ENCODE measurements around the gene RAI14. TPM values are rescaled to one million over a fixed set of nuclear protein-coding genes. Genes with fewer than 3 reads are reported as not detected.

RAI14 gene
- 56.0 TPM for total RNA-seq

GRCh38 chr5:34656001-34656699 lies at the start of gene RAI14:
Gene RAI14 (plus strand): TSS chr5:34656328. CDS start chr5:34686920, 30,592 bp downstream.
- DNase-seq (ENCODE audit: low spot score), result peak; percentile 73

DNA sequence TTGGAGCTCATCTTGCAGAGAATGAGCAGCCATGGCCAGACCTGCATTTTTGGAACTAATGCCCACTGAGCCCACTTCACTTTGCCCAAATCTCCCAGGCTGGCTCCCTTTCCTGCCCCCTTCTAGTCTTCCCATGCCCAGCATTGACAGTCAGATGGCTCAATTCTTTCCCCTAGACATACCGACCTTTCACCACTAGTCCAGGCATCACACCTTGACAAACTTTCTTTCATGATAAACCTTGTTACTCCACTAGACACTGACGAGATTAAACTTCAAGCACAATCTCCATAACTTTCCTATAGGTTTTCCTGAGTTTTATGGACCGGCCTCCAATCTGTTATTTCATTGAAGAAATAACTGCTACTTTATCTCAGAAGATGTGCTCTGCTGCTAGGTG lies 47.8 kb upstream of the RAI14 start:
- no peak for DNase-seq (ENCODE audit: low spot score)

GRCh38 chr5:34608859-34609648 lies 47.1 kb upstream of the RAI14 start:
- no peak for DNase-seq (ENCODE audit: low spot score)

GRCh38 chr5:34609951-34610441 lies 46.1 kb upstream of the RAI14 start:
- DNase-seq (ENCODE audit: low spot score), result no peak

DNA sequence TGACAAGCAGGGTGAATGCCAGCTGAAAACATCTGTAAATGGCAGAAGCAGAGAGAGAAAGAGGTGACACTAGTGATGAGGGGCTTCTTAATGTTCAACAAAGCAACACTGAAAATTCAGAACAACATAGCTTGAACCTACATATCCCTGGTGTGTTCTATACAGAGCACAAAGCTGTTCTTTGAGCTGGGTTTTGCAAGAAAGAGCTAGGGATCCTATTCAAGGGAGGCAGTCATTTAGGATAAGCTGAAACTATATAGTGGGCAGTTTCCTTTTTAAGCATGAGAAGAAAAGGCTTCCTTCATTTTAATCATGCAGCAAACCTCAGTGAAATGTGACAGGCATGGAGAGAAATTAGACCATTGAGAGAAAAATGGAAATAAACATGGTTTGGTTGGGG lies 45.6 kb upstream of the RAI14 start:
- no peak for DNase-seq (ENCODE audit: low spot score)

DNA sequence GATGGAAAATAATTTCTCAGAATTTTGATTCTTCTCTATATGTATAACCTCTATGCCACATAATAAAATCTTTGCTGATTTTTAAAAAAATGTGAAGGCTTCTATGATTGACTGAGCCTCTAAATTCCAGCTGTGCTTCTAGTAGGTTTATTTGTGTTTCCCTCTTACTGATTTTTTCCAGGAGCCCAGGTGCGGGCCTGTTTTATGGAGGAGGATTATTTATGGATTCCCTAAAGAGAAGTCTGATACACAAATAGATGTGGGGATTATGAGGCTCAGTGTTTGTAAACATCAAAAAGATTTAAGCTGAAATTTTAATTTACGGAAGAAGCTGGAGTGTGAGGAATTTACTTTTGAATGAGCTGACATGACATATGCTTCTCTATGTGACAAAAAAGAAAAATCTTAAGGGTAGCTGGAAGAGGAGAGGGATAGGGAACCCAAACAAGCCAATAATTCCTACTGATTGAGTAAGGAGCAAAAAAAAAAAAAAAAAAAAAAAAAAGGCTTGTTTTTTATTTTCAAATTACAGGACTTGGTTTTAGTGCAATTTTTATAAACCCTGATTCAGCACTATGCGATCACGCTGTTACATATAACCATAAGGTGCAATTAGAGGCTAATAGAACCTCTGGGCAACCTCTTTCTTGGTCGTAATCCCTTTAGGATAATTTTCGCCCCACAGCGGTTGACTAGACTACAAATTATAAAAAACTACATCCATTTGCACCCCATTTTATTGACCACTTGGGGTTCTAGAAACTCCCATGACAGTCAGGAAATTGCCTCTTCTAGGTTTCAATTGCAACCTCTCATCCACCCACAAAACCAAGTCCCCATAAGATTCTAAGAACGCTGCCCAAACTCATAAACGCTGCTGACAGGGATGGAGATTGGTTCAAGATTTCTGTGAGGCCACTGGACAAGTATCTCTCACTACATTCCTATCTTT lies 44.4 kb upstream of the RAI14 start:
- DNase-seq (ENCODE audit: low spot score), result no peak

DNA sequence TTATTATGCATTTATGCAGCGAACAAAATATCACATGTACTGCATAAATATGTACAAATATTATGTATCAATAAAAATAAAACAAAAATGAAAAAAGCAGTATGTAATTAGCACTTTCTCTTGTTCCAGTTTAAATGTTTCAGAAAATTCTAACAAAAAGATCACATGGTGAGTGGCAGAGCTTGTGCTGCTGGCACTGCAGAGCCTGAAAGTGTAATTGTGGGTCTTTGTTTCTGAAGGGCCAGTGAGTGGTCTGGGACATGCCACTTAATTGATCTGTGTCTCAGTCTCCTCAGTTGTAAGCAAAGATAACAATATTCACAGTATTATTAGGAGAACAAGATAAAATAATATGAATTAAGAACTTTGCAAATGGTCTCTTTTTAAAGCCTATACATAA lies 39.5 kb upstream of the RAI14 start:
- DNase-seq (ENCODE audit: low spot score), result no peak

DNA sequence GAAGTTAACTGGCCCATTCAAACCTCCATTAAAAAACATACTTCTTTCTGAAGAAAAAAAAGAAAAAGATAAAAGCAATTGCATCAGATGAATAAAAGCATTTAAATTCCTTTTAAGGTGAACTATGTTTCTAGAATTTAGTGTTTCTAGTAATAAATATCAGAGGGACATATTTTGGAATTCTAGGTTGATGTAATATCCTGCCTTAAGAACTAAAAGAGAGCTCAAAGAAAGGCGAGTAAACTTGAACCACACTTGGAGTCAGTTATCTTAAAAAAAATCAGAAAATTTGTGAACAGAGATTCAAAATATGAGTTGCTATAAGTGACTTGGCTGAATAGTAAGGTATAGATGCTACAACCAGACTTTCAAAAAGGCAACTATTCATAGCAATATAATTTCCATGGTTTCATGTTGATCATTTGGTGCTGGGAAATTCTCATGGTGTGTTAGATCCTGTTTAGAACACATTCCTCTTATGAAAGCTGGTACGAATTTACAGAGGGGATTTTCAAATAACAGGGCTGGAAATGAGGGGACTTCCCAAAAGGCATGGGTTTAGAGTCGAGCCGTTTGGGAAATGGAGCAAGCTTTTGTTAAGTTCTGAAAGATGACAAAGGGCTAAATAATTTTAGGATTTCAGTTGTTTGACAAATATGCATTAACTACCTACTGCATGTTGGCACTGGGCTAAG lies 37.6 kb upstream of the RAI14 start:
- no peak for DNase-seq (ENCODE audit: low spot score)

GRCh38 chr5:34620185-34620584 lies 35.9 kb upstream of the RAI14 start:
- DNase-seq (ENCODE audit: low spot score), result no peak

GRCh38 chr5:34621277-34622097 lies 34.6 kb upstream of the RAI14 start:
- DNase-seq (ENCODE audit: low spot score), result no peak

- no peak for DNase-seq (ENCODE audit: low spot score)
Observed at GRCh38 chr5:34622098-34622400, 34.1 kb upstream of the RAI14 start.

DNA sequence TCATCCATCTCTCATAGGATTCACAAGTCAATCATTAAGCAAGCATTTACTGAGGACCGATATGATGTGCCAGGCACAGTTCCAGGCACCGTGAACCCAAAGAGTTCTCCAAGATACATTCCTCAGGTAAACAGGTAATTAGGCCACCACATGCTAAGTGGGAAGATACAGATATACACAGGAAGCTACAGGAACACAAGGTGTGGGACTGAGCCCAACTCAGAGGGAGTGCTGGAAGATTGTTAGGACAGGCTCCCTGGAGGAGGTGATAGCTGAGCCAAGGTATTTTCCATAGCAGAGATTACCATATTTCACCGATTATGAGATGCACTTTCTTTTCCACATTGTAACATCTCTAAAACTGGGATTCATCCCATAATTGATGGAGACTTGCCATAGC lies 31.4 kb upstream of the RAI14 start:
- no peak for DNase-seq (ENCODE audit: low spot score)

- no peak for DNase-seq (ENCODE audit: low spot score)
Observed at GRCh38 chr5:34625246-34625645, 30.9 kb upstream of the RAI14 start.

DNA sequence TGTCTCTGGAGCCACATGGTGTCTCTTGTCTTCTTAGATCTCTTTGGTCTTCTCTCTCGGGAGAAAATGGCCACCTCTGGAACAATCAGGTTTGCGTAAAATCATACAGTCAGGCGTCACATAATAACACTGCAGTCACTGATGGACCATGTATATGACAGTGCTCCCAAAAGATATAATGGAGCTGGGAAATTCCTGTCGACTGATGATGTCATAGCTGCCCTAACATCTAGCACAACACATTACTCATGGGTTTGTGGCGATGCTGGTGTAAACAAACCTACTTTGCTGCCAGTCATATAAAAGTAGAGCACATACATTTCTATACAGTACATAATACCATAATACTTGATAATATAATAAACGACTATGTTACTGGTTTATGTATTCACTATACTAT lies 30.1 kb upstream of the RAI14 start:
- no peak for DNase-seq (ENCODE audit: low spot score)

GRCh38 chr5:34626751-34627150 lies 29.4 kb upstream of the RAI14 start:
- no peak for DNase-seq (ENCODE audit: low spot score)

GRCh38 chr5:34627794-34628193 lies 28.3 kb upstream of the RAI14 start:
- no peak for DNase-seq (ENCODE audit: low spot score)

- DNase-seq (ENCODE audit: low spot score), result no peak
Observed at GRCh38 chr5:34628373-34628772, 27.8 kb upstream of the RAI14 start.

DNA sequence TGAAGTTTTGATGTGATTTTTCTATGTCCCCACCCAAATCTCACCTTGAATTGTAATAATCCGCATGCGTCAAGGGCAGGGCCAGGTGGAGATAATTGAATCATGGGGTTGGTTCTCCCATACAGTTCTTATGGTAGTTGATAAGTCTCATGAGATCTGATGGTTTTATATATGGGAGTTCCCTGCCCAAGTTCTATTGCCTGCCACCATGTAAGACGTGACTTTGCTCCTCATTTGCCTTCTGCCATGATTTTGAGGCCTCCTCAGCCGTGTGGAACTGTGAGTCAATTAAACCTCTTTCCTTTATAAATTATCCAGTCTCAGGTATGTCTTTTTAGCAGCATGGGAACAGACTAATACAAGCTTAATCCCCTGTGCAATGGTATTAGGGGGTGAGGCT lies 25.5 kb upstream of the RAI14 start:
- DNase-seq (ENCODE audit: low spot score), result no peak

- no peak for DNase-seq (ENCODE audit: low spot score)
Observed at GRCh38 chr5:34632807-34633422, 23.2 kb upstream of the RAI14 start.
